K562 (cell line): ENCODE results near the gene DIP2C. TPM values are rescaled to one million over a fixed set of nuclear protein-coding genes. Genes with fewer than 3 reads are reported as not detected.
A peak's percentile ranks its signal among the peaks of the same experiment; 100 is the strongest.
"Not testable (repeated sequence)": the region's sequence is repeated elsewhere in the genome, so short reads cannot be mapped to it uniquely, and the experiment has no call there.

Source experiments
- ATAC-seq: fragments of 200-7000 bp; cut with Tn5 transposase; 3 replicates; pipeline ENCODE4 v1.9.1; 2020; ENCODE audit warnings: moderate library complexity
- BruUV-seq: library from RNA; stranded (reverse); fragments of 400-500 nt; replicated peaks from 2 replicates; lab custom pipeline; 2021; lab: Mats Ljungman, UMichigan
- CTCF ChIA-PET: fragments of 300-600 bp; formaldehyde crosslinking; extraction: SDS; loops from one replicate; lab custom pipeline; 2021; ENCODE audit warnings: low intra/inter-chr PET ratio; lab: Yijun Ruan, JAX
- POLR2A ChIA-PET: fragments of 300-600, 350-650 bp; sonication (Branson Sonifier 250); formaldehyde crosslinking; extraction: SDS; loops from one replicate; lab custom pipeline; 2021; ENCODE audit warnings: antibody characterized with exemption, inconsistent platforms; lab: Yijun Ruan, JAX
- DNase-seq, 4 experiments: peaks; one replicate each; pipeline versions ENCODE4 v3.0.0 to v3.0.0-alpha.2; 2011 to 2018; ENCODE audit warnings: low spot score in 3 of 4, mixed read lengths in 3 of 4; ENCODE audit errors: extremely low read depth in 1 of 4
- FAIRE-seq: peaks from 2 replicates; lab custom pipeline; 2011; peaks lifted over from hg19 to GRCh38; lab: Jason Lieb, UNC
- H2AFZ ChIP-seq: 2 replicates; pipeline ENCODE4 v1.6.0; 2011; ENCODE audit warnings: low read depth, low read length, control low read depth, inconsistent platforms
- H3K27ac ChIP-seq: fragments of 200-600 bp; 3 replicates; pipeline ENCODE4 v1.8.0; 2011; ENCODE audit warnings: low read depth, mild to moderate bottlenecking, control low read depth, inconsistent platforms, low read length, moderate library complexity, mixed read lengths; ENCODE audit errors: extremely low read depth
- H3K27me3 ChIP-seq, 2 experiments: fragments of 300-600 bp in 1 of 2; 2 replicates in 1 of 2; 3 replicates in 1 of 2; pipeline versions ENCODE4 v1.6.0 to v1.8.0; 2011; ENCODE audit warnings: inconsistent platforms in 2 of 2, low read length in 2 of 2, mild to moderate bottlenecking in 1 of 2, mixed read lengths in 1 of 2, moderate library complexity in 1 of 2; ENCODE audit not compliant: control insufficient read depth in 2 of 2, insufficient read depth in 2 of 2
- H3K36me3 ChIP-seq: fragments of 300-600 bp; 3 replicates; pipeline ENCODE4 v1.8.0; 2011; ENCODE audit warnings: mild to moderate bottlenecking, low read length, inconsistent platforms; ENCODE audit not compliant: control insufficient read depth, insufficient read depth
- H3K4me1 ChIP-seq, 2 experiments: fragments of 200-600 bp in 1 of 2; replicated peaks in 1 of 2; 2 replicates in 1 of 2; 3 replicates in 1 of 2; pipeline versions ENCODE4 v1.5.1 to v1.8.0; 2011; ENCODE audit warnings: inconsistent platforms in 2 of 2, low read length in 2 of 2, mild to moderate bottlenecking in 1 of 2, mixed read lengths in 1 of 2, moderate library complexity in 1 of 2; ENCODE audit not compliant: control insufficient read depth in 2 of 2, insufficient read depth in 2 of 2
- H3K4me2 ChIP-seq: 2 replicates; pipeline ENCODE4 v1.6.1; 2011; ENCODE audit warnings: low read length, control low read depth, inconsistent platforms, mixed read lengths; ENCODE audit not compliant: insufficient read depth
- H3K4me3 ChIP-seq: fragments of 200-600 bp; sonication (generic), shearing (Covaris generic); 2 replicates; pipeline ENCODE4 v1.5.1; 2016; ENCODE audit warnings: control low read depth, inconsistent platforms
- H3K79me2 ChIP-seq: fragments of 200-600 bp; 3 replicates; pipeline ENCODE4 v1.8.0; 2011; ENCODE audit warnings: low read length, inconsistent platforms; ENCODE audit not compliant: control insufficient read depth, insufficient read depth
- H3K9ac ChIP-seq, 2 experiments: 2 replicates each; pipeline versions ENCODE4 v1.6.0 to v1.6.1; 2011; ENCODE audit warnings: low read depth in 2 of 2, low read length in 2 of 2, control low read depth in 1 of 2, inconsistent platforms in 1 of 2, mild to moderate bottlenecking in 1 of 2, mixed read lengths in 1 of 2; ENCODE audit not compliant: insufficient read depth in 1 of 2
- H3K9me1 ChIP-seq: one replicate; pipeline ENCODE4 v1.6.0; 2011; ENCODE audit warnings: inconsistent platforms, mild to moderate bottlenecking, low read length, moderate library complexity; ENCODE audit not compliant: control insufficient read depth, insufficient read depth
- H3K9me3 ChIP-seq: replicated peaks from 2 replicates; pipeline ENCODE4 v1.5.1; 2011; ENCODE audit warnings: low read depth, low read length, inconsistent platforms; ENCODE audit not compliant: control insufficient read depth, insufficient read depth
- H4K20me1 ChIP-seq: replicated peaks from 2 replicates; pipeline ENCODE4 v1.6.1; 2011; ENCODE audit warnings: low read length, inconsistent platforms, mixed read lengths; ENCODE audit not compliant: control insufficient read depth, insufficient read depth
- CBX8 ChIP-seq: fragments of 200-600 bp; sonication (generic); IDR thresholded peaks from 2 replicates; pipeline ENCODE4 v1.6.1; 2012; ENCODE audit warnings: borderline replicate concordance, mixed run types, low read depth, mild to moderate bottlenecking, moderate library complexity, mixed read lengths, low read length, control low read depth, inconsistent platforms; ENCODE audit not compliant: poor library complexity, severe bottlenecking; ENCODE audit errors: extremely low read depth
- EP400 ChIP-seq: fragments of 450-650 bp; IDR thresholded peaks from 2 replicates; pipeline ENCODE4 v1.6.1; 2017; ENCODE audit warnings: antibody characterized with exemption, mild to moderate bottlenecking, moderate library complexity
- WGBS: fragments of 100-300 bp; shearing (Covaris generic); methylation state at CpG from one replicate; pipeline ENCODE4 v1.1.6; 2016; ENCODE audit warnings: low coverage, mixed read lengths; ENCODE audit not compliant: insufficient coverage; ENCODE audit errors: missing lambda C conversion rate; 5-methylcytosine and 5-hydroxymethylcytosine counted together
- in situ Hi-C: fragments of 300-500 bp; cut with MboI; formaldehyde crosslinking; loops from 4 replicates; pipeline ENCODE4 v1.15.0; 2018; ENCODE audit warnings: inconsistent platforms, mixed read lengths
- intact Hi-C: fragments of 100-400 bp; cut with micrococcal nuclease; formaldehyde crosslinking; loops from 2 replicates; pipeline ENCODE4 v1.14.2; 2022
- polyA plus RNA-seq, 8 experiments: library from polyadenylated mRNA; depleted of rRNA in 4 of 8; stranded (reverse) in 5 of 8; unstranded in 3 of 8; fragments of >200 nt; fragmentation: Nextera tagmentation in 2 of 8; fragmentation: Illumina TruSeq in 1 of 8; extraction: Ambion mirVana in 2 of 8; extraction: Trizol in 1 of 8; gene quantifications; 2 replicates each; pipeline versions ENCODE4 v1.2.1 to v1.2.3, GENCODE V29; 2011 to 2014; ENCODE audit warnings: inconsistent platforms in 1 of 8, missing spikeins in 1 of 8
- total RNA-seq, 7 experiments: library from RNA; depleted of rRNA in 6 of 7; stranded (reverse); fragments of >200 nt in 6 of 7; fragmentation: Illumina TruSeq in 2 of 7; extraction: Trizol in 2 of 7; gene quantifications; 2 replicates each; pipeline versions ENCODE4 v1.2.1 to v1.2.3, GENCODE V29; 2011 to 2021; ENCODE audit warnings: low replicate concordance in 1 of 7

Gene DIP2C
- total and polyA plus RNA-seq, 9 of the 15 experiments (the other 6 are each of a cell fraction or from before 2014, with no cell fraction given) = 0.01 TPM; not detected in 8

DNA sequence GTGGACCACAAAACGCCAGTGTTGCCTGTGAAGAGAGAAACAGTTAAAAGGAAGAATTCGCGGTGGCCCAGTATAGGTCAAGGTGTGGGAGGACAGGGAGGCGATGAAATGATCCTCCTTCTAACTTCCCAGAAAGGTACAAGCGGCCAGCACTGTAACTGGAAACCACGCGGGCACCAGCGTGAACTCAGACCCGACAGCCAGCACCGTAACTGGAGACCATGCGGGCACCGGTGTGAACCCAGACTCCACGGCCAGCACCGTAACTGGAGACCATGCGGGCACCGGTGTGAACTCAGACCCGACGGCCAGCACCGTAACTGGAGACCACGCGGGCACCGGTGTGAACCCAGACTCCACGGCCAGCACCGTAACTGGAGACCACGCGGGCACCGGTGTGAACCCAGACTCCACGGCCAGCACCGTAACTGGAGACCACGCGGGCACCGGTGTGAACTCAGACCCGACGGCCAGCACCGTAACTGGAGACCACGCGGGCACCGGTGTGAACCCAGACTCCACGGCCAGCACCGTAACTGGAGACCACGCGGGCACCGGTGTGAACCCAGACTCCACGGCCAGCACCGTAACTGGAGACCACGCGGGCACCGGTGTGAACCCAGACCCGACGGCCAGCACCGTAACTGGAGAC is 57.2 kb downstream of the DIP2C start:
- H3K27me3 ChIP-seq = peaks cover 42 to 87% of the 10 kb centered on the region in 2 experiments
- H3K27ac ChIP-seq, H4K20me1 ChIP-seq, H3K9me1 ChIP-seq, H3K9ac ChIP-seq, H3K4me3 ChIP-seq, H3K79me2 ChIP-seq, POLR2A ChIA-PET, intact Hi-C loops, FAIRE-seq, H3K36me3 ChIP-seq, H2AFZ ChIP-seq, in situ Hi-C loops, H3K9me3 ChIP-seq, DNase-seq, CTCF ChIA-PET, ATAC-seq, BruUV-seq, H3K4me1 ChIP-seq, H3K4me2 ChIP-seq: not testable (repeated sequence)
- WGBS = 21% methylated on average over 12 of the region's 51 CpGs

DNA sequence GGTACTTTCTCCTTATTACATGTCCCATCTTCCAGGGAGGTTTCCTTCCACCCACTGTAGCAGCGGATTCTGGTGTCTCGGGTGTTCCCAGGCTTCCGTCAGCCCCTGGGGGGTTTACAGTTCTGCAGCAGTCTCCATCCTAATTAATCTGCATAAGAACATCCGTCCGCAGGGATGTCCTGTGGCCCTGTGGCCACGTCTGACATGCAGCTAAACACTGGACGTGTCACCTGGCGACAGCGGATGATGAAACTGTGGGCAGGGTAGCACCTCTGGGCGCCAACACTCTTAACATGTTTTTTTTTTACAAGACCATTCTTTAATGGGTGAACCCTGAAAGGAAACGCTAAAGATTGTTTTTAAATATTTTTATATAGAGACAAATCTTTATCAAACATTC is 58.2 kb downstream of the DIP2C start:
- H3K79me2 ChIP-seq = no peaks in the 10 kb centered on the region
- H2AFZ ChIP-seq = no peak overlapping the region
- TF ChIP-seq CBX8 (peak; percentile 57), EP400 (no peak)
- FAIRE-seq = no peak
- WGBS = 9% methylated on average over 11 of the region's 11 CpGs
- peaks cover 8% of the 10 kb centered on the region for H4K20me1 ChIP-seq
- ATAC-seq = no peak
- ChIA-PET CTCF (no interaction called here), POLR2A (no interaction called here)
- H3K9me1 ChIP-seq = no peaks in the 10 kb centered on the region
- H3K9ac ChIP-seq = no peak overlapping the region
- intact Hi-C loops (no loop called here), in situ Hi-C loops (no loop called here)
- no TSS peak for BruUV-seq
- H3K27ac ChIP-seq = no peak overlapping the region
- peaks cover 50 to 87% of the 10 kb centered on the region in 2 experiments for H3K27me3 ChIP-seq
- H3K4me3 ChIP-seq = no peak overlapping the region
- no peak for DNase-seq
- peaks cover 0 to 7% of the 10 kb centered on the region in 2 experiments; a peak in 1 of 5 replicates for H3K4me1 ChIP-seq
- no peak overlapping the region for H3K4me2 ChIP-seq
- no peaks in the 10 kb centered on the region for H3K36me3 ChIP-seq
- no peaks in the 10 kb centered on the region for H3K9me3 ChIP-seq
